Measurements from ENCODE around the gene FOXP4.
A peak's percentile ranks its signal among the peaks of the same experiment; 100 is the strongest.
"Not testable (repeated sequence)": the region's sequence is repeated elsewhere in the genome, so short reads cannot be mapped to it uniquely, and the experiment has no call there.

Gene FOXP4

DNA sequence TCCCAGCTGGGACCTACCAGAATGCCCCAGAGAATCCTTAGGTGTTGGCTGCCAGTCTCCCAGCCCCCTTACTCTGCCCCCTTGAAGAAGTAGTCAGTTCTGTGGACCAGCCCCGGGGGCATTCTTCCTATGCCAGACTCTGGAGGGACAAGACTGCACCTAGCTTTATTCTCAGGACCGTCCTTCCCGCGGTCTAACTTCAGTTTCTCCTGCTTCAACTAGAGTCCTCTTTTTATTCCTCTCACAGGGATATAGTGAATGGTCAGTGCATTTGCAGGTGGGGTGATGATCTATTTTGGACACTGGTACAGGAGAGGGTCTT lies 56.2 kb downstream of the FOXP4 start:
- DNase-seq: no peak

DNA sequence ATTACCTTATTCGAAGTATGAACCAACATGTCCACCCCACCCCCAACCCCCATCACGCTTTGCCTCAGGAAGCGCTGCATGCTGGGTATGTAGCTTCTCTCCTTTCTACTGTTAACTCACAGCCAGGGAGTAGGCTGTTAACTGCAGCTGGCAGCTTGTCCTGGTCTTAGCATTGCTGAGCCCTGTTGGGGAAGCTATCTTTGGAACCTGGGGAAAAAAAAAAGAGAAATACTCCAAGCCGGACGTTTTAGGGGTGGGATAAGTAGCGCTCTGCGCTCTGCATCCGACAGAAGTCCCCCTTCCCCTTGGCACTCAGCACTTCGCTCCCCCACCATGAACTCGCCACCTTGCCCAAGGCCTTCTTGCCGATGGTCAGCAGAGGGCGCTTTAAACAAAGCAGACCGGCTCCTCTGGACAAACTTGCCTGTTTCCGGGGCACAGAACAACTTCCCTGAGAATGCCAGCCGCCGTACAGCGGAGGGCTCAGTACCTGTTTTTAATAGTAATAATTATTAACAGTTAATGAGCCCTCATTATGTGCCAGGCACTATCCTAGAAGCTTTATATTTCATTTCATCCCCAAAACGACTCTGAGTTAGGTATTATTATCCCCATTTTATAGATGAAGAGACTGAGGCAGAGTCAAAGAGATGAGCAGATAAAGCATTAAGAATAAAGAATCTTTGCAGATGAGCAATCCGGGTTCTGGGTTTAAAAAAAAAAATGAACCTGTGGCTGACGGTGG lies 56.9 kb downstream of the FOXP4 start:
- DNase-seq: peak; percentile 76

DNA sequence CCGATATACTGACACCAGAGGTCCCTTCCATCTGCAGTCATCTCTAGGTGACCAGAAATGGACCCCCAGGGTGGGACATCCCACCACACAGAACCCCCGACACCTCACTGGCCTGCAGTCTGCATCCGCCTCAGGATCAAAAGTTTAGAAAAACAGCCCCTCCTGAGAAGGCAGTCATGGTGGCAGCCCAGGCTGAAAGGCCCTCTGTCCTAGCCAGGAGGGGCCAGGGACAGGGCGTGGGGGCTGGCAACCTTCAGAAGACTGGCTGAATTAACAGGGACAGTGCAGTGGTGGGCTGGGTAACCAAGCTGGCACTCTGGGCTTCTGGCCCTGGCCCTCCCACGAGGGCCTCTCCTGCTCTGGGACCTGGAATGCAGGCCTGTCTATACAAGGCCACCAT lies 57.8 kb downstream of the FOXP4 start:
- no peak for DNase-seq

- DNase-seq: no peak
These were observed 59.5 kb downstream of the FOXP4 start for GRCh38 chr6:41605649-41606048.

- DNase-seq: no peak
These were observed 60.9 kb downstream of the FOXP4 start for GRCh38 chr6:41607036-41607435.

GRCh38 chr6:41607736-41608135 lies 61.6 kb downstream of the FOXP4 start:
- no peak for DNase-seq

GRCh38 chr6:41608443-41609151 lies 62.4 kb downstream of the FOXP4 start:
- no peak for DNase-seq

- no peak for DNase-seq
These were observed 68.5 kb downstream of the FOXP4 start for GRCh38 chr6:41614715-41615114.

DNA sequence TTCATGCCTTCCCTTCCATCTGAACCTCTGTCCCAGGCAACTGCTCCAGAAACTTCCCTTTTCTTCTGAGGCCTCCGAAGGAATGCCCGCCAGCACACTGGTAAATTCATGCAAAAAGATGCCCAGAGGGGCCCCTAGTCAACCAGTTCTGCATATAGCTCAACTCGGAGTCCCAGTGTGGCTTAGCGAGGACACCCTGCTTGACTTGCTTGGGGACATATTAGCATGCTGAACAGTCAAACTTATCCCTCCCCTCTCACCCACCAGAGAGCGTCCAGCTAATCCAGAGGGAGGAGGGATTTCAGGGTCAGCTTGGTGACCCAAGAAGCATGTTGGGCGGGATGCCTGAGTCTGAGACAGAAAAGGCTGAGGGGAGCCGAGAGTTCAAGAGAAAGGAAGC lies 69.1 kb downstream of the FOXP4 start:
- DNase-seq: no peak

GRCh38 chr6:41618598-41618997 lies 72.4 kb downstream of the FOXP4 start:
- no peak for DNase-seq

GRCh38 chr6:41619193-41619592 lies 73.0 kb downstream of the FOXP4 start:
- DNase-seq: not testable (repeated sequence)

DNA sequence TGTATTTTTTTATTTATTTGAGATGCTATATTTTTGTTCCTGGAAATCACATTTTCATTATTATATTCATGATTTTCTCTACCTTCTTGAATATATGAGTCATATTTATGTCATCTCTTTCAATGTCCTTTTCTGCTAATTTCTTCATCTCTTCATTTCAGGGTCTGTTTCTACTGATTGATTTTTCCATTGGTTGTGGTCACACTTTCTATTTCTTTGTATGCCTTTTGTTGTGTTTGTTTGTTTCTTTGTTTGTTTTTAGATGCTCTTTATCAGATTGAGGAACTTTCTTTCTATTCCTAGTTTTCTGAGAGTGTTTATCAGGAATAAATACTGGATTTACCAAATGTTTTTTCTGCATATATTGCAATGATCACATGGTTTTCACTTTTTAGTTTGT lies 75.2 kb downstream of the FOXP4 start:
- no peak for DNase-seq

GRCh38 chr6:41621802-41622201 lies 75.6 kb downstream of the FOXP4 start:
- no peak for DNase-seq

DNA sequence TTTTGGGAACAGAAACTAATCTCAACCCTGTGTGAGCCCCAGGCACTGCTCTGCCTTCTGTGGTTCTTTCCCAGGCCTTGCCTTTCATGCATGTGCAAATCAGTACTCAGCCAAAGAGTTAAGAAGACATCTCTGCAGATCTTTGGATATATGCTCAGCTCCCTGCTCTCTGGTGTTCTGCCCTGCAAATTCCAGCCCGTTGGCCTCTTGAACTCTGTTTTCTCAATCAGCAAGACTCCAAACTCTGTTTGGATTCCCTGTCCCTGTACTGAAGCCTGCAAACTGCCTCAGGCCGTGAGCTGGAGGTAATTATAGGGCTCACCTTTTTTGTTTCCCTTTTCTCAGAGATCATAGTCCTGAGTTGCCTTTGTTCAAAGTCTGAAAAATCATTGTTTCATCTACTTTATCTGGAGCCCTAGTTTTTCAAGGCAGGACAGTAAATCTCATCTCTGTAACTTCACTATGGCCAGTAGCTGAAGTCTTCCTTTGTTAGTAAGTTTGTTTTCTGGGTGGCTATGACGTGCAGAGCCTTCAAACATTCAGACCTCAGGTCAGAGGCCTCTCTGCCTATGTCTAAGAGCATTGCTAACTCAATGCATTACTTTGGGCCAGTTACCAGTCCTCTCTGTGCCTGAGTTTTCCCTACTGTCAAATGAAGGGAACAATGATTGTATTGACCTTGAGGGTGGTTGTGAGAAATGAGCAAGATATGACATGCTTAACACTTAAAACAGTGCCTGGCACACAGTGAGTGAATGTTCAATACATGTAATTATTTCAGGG lies 76.2 kb downstream of the FOXP4 start:
- DNase-seq: no peak

GRCh38 chr6:41623330-41623729 lies 77.1 kb downstream of the FOXP4 start:
- DNase-seq: no peak

GRCh38 chr6:41624621-41625380 lies 78.6 kb downstream of the FOXP4 start:
- no peak for DNase-seq

DNA sequence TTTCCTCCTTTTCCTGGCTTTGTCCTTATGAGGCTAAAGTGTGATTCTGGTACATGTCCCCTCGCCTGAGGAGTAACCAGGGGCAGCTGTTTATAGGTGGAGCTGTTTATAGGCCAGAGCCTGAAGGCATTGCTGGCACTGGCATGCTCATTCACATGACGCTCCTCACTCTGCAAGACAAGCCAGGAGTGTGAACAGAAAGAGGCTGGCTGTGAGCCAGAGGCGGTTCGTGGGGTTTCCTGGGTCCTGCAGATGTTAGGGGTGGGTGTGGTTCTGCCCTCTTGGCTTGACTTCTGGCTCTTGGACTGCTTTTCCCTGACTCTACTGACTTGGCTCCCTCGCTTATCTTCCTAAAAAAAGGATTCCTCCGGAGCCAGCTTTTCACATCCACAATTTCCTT lies 79.3 kb downstream of the FOXP4 start:
- DNase-seq: peak; percentile 64

DNA sequence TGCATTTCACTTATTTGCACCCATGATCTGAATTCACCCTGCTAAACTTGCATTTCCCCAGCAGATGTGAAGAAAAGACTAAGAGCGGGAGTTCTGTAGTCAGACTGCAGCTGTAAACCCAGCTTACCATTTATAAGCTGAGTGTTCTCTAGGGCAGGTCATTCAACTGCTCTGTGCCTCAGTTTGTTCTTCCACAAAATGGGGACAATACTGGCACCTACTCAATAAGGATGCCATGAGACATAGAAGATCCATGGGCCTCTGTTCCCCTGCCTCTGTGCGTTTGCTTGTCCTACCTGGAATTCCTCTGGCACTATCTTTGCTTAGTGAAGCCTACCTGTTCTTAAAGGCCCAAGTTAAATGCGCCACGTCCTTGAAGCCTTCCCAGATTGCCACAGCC lies 79.8 kb downstream of the FOXP4 start:
- no peak for DNase-seq

DNA sequence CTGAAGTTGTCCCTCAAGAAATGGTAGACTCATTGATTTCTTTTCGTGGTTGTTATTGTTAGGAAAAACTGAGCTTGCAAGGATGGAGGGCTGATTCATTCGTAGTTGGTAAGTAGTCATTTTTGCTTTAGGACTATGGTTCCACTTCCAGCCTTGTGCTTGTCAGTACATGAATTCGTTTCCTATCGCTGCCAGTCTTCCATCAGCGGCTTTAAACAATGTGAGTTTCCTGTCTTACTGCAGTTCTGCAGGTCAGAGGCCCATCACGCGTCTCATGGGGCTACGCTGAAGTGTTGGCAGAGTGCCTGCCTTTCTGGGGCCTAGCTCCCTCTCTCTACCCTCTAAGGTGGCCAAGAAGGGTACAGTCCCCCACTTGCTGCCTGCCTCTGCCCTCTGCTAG lies 80.7 kb downstream of the FOXP4 start:
- peak; percentile 49 for DNase-seq

DNA sequence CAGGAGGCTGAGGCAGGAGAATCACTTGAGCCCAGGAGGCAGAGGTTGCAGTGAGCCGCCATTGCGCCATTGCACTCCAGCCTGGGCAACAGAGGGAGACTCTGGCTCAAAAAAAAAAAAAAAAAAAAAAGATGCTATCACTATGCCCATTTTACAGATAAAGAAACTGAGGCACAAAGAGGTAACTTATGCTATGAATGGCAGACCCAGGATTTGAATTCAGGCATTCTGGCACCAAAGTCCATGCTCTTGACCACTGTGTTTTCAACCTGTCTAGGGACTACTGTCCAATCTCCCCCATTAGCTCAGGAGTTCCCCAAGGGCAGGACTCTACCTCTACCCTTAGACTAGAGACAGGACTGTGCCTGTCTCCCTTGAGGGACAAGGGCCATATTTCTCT lies 82.9 kb downstream of the FOXP4 start:
- no peak for DNase-seq

- no peak for DNase-seq
These were observed 83.9 kb downstream of the FOXP4 start for GRCh38 chr6:41630069-41630468.

GRCh38 chr6:41630946-41631345 lies 84.8 kb downstream of the FOXP4 start:
- DNase-seq: no peak

GRCh38 chr6:41633056-41633634 lies 87.0 kb downstream of the FOXP4 start:
- no peak for DNase-seq

Measured in DMS153 (cell line).